DMS53 treated with DMSO at 0.1 percent for 48 hours (cell line): ENCODE data around the gene SPPL3.
"Not testable (repeated sequence)": the region's sequence is repeated elsewhere in the genome, so short reads cannot be mapped to it uniquely, and the experiment has no call there.

Experiments used
- DNase-seq: peaks from one replicate; lab custom pipeline; 2025; ENCODE audit not compliant: unreplicated experiment; lab: John Stamatoyannopoulos, UW

SPPL3 gene

GRCh38 chr12:120904197-120904773 is at the start of gene SPPL3:
Gene SPPL3 (minus strand): TSS chr12:120904358. CDS start chr12:120903867, 491 bp downstream.
- peak; percentile 61 for DNase-seq

GRCh38 chr12:120950807-120951206 is 46.6 kb upstream of the SPPL3 start:
- no peak for DNase-seq

- not testable (repeated sequence) for DNase-seq
Measured at GRCh38 chr12:120950260-120950799, 46.2 kb upstream of the SPPL3 start.

GRCh38 chr12:120945516-120945915 is 41.4 kb upstream of the SPPL3 start:
- DNase-seq = not testable (repeated sequence)

GRCh38 chr12:120944645-120945217 is 40.6 kb upstream of the SPPL3 start:
- DNase-seq = peak; percentile 45

GRCh38 chr12:120943482-120943881 is 39.3 kb upstream of the SPPL3 start:
- DNase-seq = no peak

GRCh38 chr12:120941846-120942405 is 37.8 kb upstream of the SPPL3 start:
- DNase-seq = no peak

- DNase-seq = no peak
Measured at GRCh38 chr12:120941412-120941811, 37.3 kb upstream of the SPPL3 start.

- DNase-seq = no peak
Measured at GRCh38 chr12:120940799-120941198, 36.6 kb upstream of the SPPL3 start.

- DNase-seq = no peak
Measured at GRCh38 chr12:120940006-120940405, 35.8 kb upstream of the SPPL3 start.

GRCh38 chr12:120939523-120939922 is 35.4 kb upstream of the SPPL3 start:
- no peak for DNase-seq

- no peak for DNase-seq
Measured at GRCh38 chr12:120938496-120938895, 34.3 kb upstream of the SPPL3 start.

GRCh38 chr12:120936197-120936596 is 32.0 kb upstream of the SPPL3 start:
- no peak for DNase-seq

GRCh38 chr12:120933786-120934185 is 29.6 kb upstream of the SPPL3 start:
- DNase-seq = no peak

GRCh38 chr12:120932956-120933526 is 28.9 kb upstream of the SPPL3 start:
- DNase-seq = no peak

- no peak for DNase-seq
Measured at GRCh38 chr12:120932058-120932457, 27.9 kb upstream of the SPPL3 start.

GRCh38 chr12:120930032-120930431 is 25.9 kb upstream of the SPPL3 start:
- DNase-seq = no peak

GRCh38 chr12:120928864-120929652 is 24.9 kb upstream of the SPPL3 start:
- DNase-seq = peak; percentile 75

GRCh38 chr12:120925740-120926563 is 21.8 kb upstream of the SPPL3 start:
- no peak for DNase-seq

GRCh38 chr12:120922279-120922678 is 18.1 kb upstream of the SPPL3 start:
- no peak for DNase-seq
